Measurements from ENCODE around the gene ABAT. TPM values are rescaled to one million over a fixed set of nuclear protein-coding genes. Genes with fewer than 3 reads are reported as not detected.

ABAT gene
- total and polyA plus RNA-seq, 9 donors = 3.8 to 20.3 (median 13.6) TPM

DNA sequence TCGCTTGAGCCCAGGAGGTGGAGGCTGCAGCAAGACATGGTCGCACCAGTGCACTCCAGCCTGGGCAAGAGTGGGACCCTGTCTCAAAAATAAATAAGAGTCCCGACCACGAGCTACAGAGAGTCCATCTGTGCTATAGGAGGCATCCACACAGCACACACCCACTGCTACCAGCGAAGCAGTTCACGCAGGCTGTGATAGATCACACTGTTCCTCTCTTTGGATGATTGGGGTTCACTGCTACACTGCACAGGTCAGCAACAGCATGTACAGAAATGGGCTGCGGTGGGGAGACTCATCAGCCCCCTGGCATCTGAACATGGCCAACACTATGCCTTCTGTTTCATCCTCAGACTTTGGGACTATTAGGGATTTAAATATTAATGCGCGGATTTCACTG, 157.0 kb downstream of the ABAT start:
- DNase-seq = no peak
- WGBS, 3 donors = 84 to 92% (median 88%) methylated on average over 9 of the region's 9 CpGs
- Histone ChIP-seq H3K4me1 (ENCODE audit: insufficient read depth) (no peaks in the 10 kb centered on the region), H3K27me3 (no peaks in the 10 kb centered on the region), H3K4me3 (no peak overlapping the region), H3K36me3 (no peaks in the 10 kb centered on the region), H3K9me3 (no peaks in the 10 kb centered on the region), H3K27ac (no peak overlapping the region)
- intact Hi-C loops (cut with DNase I) = no loop called here
- no peak for TF ChIP-seq EP300 (IDR thresholded peaks at IDR 0.05)
- no peak for TF ChIP-seq POLR2A (IDR thresholded peaks at IDR 0.05)
- TF ChIP-seq, protein P1, sequence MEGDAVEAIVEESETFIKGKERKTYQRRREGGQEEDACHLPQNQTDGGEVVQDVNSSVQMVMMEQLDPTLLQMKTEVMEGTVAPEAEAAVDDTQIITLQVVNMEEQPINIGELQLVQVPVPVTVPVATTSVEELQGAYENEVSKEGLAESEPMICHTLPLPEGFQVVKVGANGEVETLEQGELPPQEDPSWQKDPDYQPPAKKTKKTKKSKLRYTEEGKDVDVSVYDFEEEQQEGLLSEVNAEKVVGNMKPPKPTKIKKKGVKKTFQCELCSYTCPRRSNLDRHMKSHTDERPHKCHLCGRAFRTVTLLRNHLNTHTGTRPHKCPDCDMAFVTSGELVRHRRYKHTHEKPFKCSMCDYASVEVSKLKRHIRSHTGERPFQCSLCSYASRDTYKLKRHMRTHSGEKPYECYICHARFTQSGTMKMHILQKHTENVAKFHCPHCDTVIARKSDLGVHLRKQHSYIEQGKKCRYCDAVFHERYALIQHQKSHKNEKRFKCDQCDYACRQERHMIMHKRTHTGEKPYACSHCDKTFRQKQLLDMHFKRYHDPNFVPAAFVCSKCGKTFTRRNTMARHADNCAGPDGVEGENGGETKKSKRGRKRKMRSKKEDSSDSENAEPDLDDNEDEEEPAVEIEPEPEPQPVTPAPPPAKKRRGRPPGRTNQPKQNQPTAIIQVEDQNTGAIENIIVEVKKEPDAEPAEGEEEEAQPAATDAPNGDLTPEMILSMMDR (IDR thresholded peaks at IDR 0.05) = no peak

DNA sequence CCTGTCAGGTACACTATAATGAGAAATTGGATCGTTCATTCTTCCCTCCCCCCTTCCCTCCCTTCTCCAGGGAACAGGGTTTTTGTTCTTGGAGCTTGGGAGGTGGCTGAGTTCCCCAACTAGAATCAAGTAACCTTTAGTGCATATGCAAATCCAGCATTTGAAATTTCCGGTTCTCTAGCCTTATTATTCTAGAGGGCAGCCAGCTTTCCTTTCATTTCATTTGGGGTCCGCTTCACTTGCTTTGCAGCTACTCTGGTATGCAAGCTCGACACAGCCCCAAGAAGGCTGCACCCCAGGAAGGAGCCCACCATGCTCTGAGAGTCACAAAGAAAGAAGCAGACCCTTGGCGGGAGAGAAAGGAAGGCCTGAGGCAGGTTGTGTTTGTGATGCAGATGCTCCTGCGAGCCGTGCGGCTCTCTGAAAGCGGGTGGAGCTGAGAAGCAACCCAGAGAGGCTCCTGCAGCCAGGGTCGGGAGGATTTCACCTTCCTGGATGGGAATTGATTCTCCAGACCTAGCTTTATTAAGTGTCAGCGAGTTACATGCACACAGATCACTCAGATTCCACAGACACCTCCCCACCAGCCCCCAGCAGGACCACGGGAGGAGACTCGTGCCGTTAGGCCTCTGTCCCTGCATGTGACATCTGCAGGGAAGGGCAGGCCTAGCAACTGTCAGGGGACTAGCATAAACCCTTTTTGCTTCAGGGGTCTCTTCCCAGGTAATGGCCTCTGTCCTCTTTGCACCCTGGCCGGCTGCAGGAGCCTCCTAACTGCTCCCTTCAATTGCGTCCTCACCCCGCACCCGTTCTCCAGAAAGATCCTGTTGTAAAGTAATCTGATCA, 157.7 kb downstream of the ABAT start:
- H3K36me3 ChIP-seq = no peaks in the 10 kb centered on the region
- 79 to 84% (median 81%) methylated on average over 18 of the region's 18 CpGs for WGBS, 3 donors
- no peak for TF ChIP-seq POLR2A (IDR thresholded peaks at IDR 0.05)
- TF ChIP-seq, protein P1 (IDR thresholded peaks at IDR 0.05) = no peak
- no peak for TF ChIP-seq EP300 (IDR thresholded peaks at IDR 0.05)
- no peaks in the 10 kb centered on the region for H3K4me1 ChIP-seq (ENCODE audit: insufficient read depth)
- H3K27ac ChIP-seq = no peak overlapping the region
- H3K4me3 ChIP-seq = no peak overlapping the region
- H3K9me3 ChIP-seq = no peaks in the 10 kb centered on the region
- intact Hi-C loops (cut with DNase I) = no loop called here
- DNase-seq = no peak
- no peaks in the 10 kb centered on the region for H3K27me3 ChIP-seq

DNA sequence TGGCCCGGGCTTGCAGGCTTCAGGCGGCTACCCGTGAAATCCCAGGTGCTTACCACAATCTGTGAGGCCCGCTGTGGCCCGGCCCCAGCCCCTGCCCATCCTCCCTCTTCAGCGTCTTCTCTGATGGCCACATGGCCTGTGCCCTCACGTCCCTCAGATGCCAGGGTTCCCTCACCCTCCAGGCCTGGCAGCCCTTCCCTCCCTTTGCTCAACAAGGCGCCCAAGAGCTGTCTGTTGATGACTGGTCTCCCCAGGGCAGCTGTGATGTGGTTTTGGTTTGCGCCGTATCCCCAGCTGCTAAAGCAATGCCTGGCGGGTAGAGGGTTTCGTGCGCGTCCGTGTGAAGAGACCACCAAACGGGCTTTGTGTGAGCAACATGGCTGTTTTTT, 158.3 kb downstream of the ABAT start:
- intact Hi-C loops (cut with DNase I) = no loop called here
- Histone ChIP-seq H3K36me3 (no peaks in the 10 kb centered on the region), H3K27me3 (no peaks in the 10 kb centered on the region), H3K4me3 (no peak overlapping the region), H3K27ac (no peak overlapping the region), H3K4me1 (ENCODE audit: insufficient read depth) (no peaks in the 10 kb centered on the region), H3K9me3 (no peaks in the 10 kb centered on the region)
- TF ChIP-seq POLR2A (IDR thresholded peaks at IDR 0.05) (no peak), EP300 (IDR thresholded peaks at IDR 0.05) (no peak)
- TF ChIP-seq, protein P1 (IDR thresholded peaks at IDR 0.05) = no peak
- 78 to 89% (median 79%) methylated on average over 16 of the region's 16 CpGs for WGBS, 3 donors
- DNase-seq = no peak

Small RNA genes within 50 kb of the gene (small RNA-seq; reads per million reads assigned to genes)
- not detected for gene AC007224.1
- gene RN7SL743P = not detected
- gene RNU7-63P = not detected

Other genes with a start within 250 kb of the ABAT start
- gene TMEM114, start 84.1 kb upstream of the ABAT start, total RNA-seq = not detected
- not detected for gene TMEM114, start 84.1 kb upstream of the ABAT start, polyA plus RNA-seq
- 10 to 100 TPM; 21.6 to 45.8 (median 29.4) TPM for gene METTL22, start 52.9 kb upstream of the ABAT start, total RNA-seq
- gene METTL22, start 52.9 kb upstream of the ABAT start, polyA plus RNA-seq = 10 to 100 TPM; 14.2 to 23.6 TPM
- 10 to 100 TPM in 2 of 7 donors, 1 to 10 TPM in 5; 4.9 to 11.2 (median 9.6) TPM for gene TMEM186, start 123.0 kb downstream of the ABAT start, total RNA-seq
- 10 to 100 TPM in 1 of 2 donors, 1 to 10 TPM in 1; 6.4 to 11.3 TPM for gene TMEM186, start 123.0 kb downstream of the ABAT start, polyA plus RNA-seq
- 10 to 100 TPM; 14.2 to 38.6 (median 23.1) TPM for gene PMM2, start 123.2 kb downstream of the ABAT start, total RNA-seq
- 10 to 100 TPM in 1 of 2 donors, 1 to 10 TPM in 1; 9.6 to 28.0 TPM for gene PMM2, start 123.2 kb downstream of the ABAT start, polyA plus RNA-seq
- gene CARHSP1, start 194.4 kb downstream of the ABAT start, total RNA-seq = 10 to 100 TPM; 65.0 to 94.3 (median 81.7) TPM
- 100 to 1,000 TPM in 1 of 2 donors, 10 to 100 TPM in 1; 53.2 to 102 TPM for gene CARHSP1, start 194.4 kb downstream of the ABAT start, polyA plus RNA-seq
- gene LITAFD, start 207.7 kb downstream of the ABAT start, total RNA-seq = not detected
- gene LITAFD, start 207.7 kb downstream of the ABAT start, polyA plus RNA-seq = not detected

Data from ovary (tissue), 9 donors.